ENCODE data around the gene SERPINE1. TPM values are rescaled to one million over a fixed set of nuclear protein-coding genes. Genes with fewer than 3 reads are reported as not detected.

Gene SERPINE1
- total RNA-seq, 1 donor from 2014 or later: 1.5 TPM

GRCh38 chr7:101174322-101174854 is 47.5 kb downstream of the SERPINE1 start:
- no peak for TF ChIP-seq CTCF (conservative IDR thresholded peaks at IDR 0.05)
- Mint-ChIP-seq H3K27ac (no peak overlapping the region), H3K27me3 (peaks cover 95% of the 10 kb centered on the region), H3K4me1 (ENCODE audit: unreplicated experiment) (peaks cover 15% of the 10 kb centered on the region), H3K36me3 (no peaks in the 10 kb centered on the region), H3K4me3 (no peak overlapping the region), H3K9me3 (no peaks in the 10 kb centered on the region)
- DNase-seq (ENCODE audit: extremely low spot score, unreplicated experiment): no peak

- H3K4me3 Mint-ChIP-seq: no peak overlapping the region
- no peak for DNase-seq (ENCODE audit: extremely low spot score, unreplicated experiment)
- no peak overlapping the region for H3K27ac Mint-ChIP-seq
- H3K36me3 Mint-ChIP-seq: no peaks in the 10 kb centered on the region
- peaks cover 90% of the 10 kb centered on the region for H3K27me3 Mint-ChIP-seq
- TF ChIP-seq CTCF (conservative IDR thresholded peaks at IDR 0.05): no peak
- H3K9me3 Mint-ChIP-seq: no peaks in the 10 kb centered on the region
- H3K4me1 Mint-ChIP-seq (ENCODE audit: unreplicated experiment): peaks cover 10% of the 10 kb centered on the region
Measured at GRCh38 chr7:101175664-101176063, 48.8 kb downstream of the SERPINE1 start.

- H3K9me3 Mint-ChIP-seq: peaks cover 6% of the 10 kb centered on the region
Measured at GRCh38 chr7:101177644-101178043, 50.7 kb downstream of the SERPINE1 start.

GRCh38 chr7:101179117-101179516 is 52.2 kb downstream of the SERPINE1 start:
- Mint-ChIP-seq H3K9me3 (peaks cover 8% of the 10 kb centered on the region), H3K27ac (peak overlapping the region; percentile 70), H3K36me3 (no peaks in the 10 kb centered on the region), H3K4me3 (peak overlapping the region; percentile 71), H3K27me3 (peaks cover 76% of the 10 kb centered on the region), H3K4me1 (ENCODE audit: unreplicated experiment) (peaks cover 13% of the 10 kb centered on the region)
- TF ChIP-seq CTCF (conservative IDR thresholded peaks at IDR 0.05): no peak
- DNase-seq (ENCODE audit: extremely low spot score, unreplicated experiment): no peak

More at GRCh38 chr7:101177644-101178043, 50.7 kb downstream of the SERPINE1 start:
- Mint-ChIP-seq H3K27ac (no peak overlapping the region), H3K36me3 (no peaks in the 10 kb centered on the region), H3K4me1 (ENCODE audit: unreplicated experiment) (peaks cover 11% of the 10 kb centered on the region), H3K4me3 (no peak overlapping the region), H3K27me3 (peaks cover 89% of the 10 kb centered on the region)
- no peak for DNase-seq (ENCODE audit: extremely low spot score, unreplicated experiment)
- no peak for TF ChIP-seq CTCF (conservative IDR thresholded peaks at IDR 0.05)

- no peak overlapping the region for H3K27ac Mint-ChIP-seq
- H3K36me3 Mint-ChIP-seq: no peaks in the 10 kb centered on the region
- no peak for DNase-seq (ENCODE audit: extremely low spot score, unreplicated experiment)
- peaks cover 8% of the 10 kb centered on the region for H3K9me3 Mint-ChIP-seq
- no peak overlapping the region for H3K4me3 Mint-ChIP-seq
- H3K27me3 Mint-ChIP-seq: peaks cover 74% of the 10 kb centered on the region
- H3K4me1 Mint-ChIP-seq (ENCODE audit: unreplicated experiment): peaks cover 13% of the 10 kb centered on the region
- TF ChIP-seq CTCF (conservative IDR thresholded peaks at IDR 0.05): no peak
Measured at GRCh38 chr7:101179713-101180112, 52.8 kb downstream of the SERPINE1 start.

Measured in type B pancreatic cell (in vitro differentiated cells).